Measurements from ENCODE around the gene ART5.

DNA sequence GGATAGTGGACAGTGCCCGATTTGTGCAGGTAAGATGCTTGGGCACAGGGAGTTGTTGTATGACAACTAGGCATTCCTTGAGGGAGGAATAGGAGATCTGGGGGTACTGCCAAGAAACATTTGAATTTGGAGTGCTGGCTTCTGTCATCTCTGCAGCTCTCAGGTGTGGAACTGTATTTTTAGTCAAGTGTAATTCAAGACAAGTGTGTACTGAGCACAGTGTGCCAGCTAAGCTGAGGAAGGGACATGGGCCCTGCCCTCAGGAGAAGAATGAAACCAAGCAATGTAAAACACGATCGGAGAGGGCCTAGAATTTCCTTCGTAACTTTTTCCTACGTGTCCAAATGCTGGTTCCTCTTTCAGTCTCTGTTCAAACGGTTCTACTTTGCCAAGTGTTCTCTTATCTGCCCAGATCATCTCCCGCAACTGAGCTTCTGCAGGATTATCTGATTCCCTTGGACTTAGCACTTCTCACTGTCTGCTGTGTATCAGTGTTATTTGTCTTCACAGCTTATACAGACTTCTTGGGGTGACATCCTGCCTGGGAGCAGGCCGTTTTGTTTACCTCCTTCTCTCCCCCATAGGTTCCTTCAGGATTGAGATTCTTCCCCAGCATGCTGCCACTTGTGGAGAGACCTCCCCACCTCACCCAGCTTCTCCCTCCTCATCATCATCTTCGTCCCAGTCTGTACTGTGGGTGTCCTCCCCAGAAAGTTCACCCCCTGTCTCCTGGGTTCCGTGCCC lies 27.6 kb downstream of the ART5 start:
- TF ChIP-seq, protein P1, sequence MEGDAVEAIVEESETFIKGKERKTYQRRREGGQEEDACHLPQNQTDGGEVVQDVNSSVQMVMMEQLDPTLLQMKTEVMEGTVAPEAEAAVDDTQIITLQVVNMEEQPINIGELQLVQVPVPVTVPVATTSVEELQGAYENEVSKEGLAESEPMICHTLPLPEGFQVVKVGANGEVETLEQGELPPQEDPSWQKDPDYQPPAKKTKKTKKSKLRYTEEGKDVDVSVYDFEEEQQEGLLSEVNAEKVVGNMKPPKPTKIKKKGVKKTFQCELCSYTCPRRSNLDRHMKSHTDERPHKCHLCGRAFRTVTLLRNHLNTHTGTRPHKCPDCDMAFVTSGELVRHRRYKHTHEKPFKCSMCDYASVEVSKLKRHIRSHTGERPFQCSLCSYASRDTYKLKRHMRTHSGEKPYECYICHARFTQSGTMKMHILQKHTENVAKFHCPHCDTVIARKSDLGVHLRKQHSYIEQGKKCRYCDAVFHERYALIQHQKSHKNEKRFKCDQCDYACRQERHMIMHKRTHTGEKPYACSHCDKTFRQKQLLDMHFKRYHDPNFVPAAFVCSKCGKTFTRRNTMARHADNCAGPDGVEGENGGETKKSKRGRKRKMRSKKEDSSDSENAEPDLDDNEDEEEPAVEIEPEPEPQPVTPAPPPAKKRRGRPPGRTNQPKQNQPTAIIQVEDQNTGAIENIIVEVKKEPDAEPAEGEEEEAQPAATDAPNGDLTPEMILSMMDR (conservative IDR thresholded peaks at IDR 0.05) = no peak
- no peak for TF ChIP-seq ZFX (IDR thresholded peaks at IDR 0.05)
